Skin epidermis (tissue), 12 donors: Measurements from ENCODE around the gene LCLAT1.

Experiments used
- H3K27ac ChIP-seq, 21 experiments: fragments of 200-600 bp; sonication (generic) in 11 of 21; one replicate each; pipeline ENCODE4 v1.5.0; 2020; ENCODE audit warnings: mild to moderate bottlenecking in 3 of 21, inconsistent platforms in 2 of 21, moderate library complexity in 2 of 21
- H3K4me3 ChIP-seq, 7 experiments: fragments of 200-600 bp; sonication (generic) in 2 of 7; one replicate each; pipeline ENCODE4 v1.5.0; 2020; ENCODE audit warnings: inconsistent platforms in 2 of 7, mild to moderate bottlenecking in 2 of 7, moderate library complexity in 1 of 7

LCLAT1 gene

DNA sequence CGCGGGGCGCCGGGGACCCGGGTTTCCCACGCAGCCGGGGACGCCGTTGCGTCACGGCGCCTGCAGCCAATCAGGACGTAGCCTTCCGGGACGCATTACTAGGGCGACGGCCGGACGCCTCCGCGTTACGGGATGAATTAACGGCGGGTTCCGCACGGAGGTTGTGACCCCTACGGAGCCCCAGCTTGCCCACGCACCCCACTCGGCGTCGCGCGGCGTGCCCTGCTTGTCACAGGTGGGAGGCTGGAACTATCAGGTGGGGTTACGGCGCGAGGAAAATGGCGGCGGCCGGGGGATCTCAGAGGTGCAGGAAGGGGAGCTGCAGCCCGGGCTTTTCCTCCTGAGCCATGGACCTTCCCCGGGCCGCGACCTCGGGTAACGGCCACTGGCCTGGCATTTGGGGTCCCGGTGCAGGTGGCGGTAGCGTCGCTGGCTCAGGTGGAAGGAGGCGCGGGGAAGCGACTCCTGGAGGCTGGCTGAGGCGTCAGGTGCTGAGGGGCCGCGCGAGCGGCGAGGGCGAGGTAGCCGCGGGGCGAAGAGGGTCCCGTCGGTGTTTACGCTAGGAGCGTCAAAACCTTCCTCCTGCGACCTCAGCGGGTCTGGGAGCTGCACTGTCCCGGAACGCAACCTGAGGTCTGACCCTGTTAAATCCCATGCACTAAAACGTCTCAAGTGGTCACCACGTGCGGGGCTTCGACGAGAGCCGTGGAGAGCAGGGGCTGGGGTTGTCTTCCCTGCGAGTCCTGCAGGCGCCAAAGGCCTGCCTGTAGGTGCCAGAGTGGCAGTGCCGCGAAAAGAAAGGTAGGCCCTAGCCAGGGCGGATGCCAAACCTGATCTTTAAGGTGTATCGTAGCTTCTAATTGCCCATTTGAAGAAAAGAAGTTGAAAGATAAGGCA lies at the start of gene LCLAT1:
Gene LCLAT1, plus strand, starts transcription at position 98 of the 897 bp plus-strand sequence. CDS start 78,345 bp downstream, outside the sequence.
- H3K27ac ChIP-seq = peak within 1 kb of the TSS in 20 of 21 experiments; percentile 56 to 93 (median 81)

DNA sequence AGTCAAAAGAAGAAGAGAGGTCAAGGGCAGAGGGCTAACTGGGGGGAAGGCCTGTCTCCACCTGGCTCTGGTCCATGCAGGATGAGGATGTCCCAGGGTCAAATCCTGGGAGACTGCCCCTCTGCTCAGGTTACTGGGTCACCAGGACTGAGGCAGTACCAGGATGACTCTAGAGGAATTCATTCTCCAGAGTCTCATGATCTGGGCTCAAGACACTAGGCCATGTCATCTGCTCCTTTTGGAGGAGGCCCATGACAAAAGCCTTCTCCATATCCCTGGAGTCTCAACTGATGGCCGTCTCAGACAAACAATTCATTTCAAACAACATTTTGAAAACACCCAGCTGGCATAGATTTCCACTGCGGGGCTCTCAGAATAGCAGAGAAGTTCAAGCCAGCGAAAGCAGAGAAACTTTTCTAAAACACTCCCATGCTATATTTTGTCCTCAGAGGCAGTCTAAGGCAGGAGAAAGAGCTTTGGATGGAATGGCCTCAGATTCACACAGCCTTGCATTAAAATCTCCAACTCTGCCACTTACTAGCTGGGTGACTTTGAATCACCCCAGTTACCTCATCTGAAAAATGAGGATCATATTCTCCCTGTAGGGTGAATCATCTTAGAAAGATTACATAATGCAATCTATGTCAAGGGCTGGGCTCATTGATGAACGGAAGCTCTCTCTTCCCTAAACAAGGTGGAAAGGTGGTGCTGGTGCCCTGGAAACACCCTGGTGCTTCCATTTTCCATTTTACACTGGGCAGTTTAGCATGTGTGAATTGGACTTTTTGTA lies 48.8 kb upstream of the LCLAT1 start:
- Histone ChIP-seq H3K27ac (no peak overlapping the region), H3K4me3 (no peak overlapping the region)

More for the DNA sequence above, at the start of gene LCLAT1:
- H3K4me3 ChIP-seq = peak within 1 kb of the TSS; percentile 72 to 97 (median 90)

DNA sequence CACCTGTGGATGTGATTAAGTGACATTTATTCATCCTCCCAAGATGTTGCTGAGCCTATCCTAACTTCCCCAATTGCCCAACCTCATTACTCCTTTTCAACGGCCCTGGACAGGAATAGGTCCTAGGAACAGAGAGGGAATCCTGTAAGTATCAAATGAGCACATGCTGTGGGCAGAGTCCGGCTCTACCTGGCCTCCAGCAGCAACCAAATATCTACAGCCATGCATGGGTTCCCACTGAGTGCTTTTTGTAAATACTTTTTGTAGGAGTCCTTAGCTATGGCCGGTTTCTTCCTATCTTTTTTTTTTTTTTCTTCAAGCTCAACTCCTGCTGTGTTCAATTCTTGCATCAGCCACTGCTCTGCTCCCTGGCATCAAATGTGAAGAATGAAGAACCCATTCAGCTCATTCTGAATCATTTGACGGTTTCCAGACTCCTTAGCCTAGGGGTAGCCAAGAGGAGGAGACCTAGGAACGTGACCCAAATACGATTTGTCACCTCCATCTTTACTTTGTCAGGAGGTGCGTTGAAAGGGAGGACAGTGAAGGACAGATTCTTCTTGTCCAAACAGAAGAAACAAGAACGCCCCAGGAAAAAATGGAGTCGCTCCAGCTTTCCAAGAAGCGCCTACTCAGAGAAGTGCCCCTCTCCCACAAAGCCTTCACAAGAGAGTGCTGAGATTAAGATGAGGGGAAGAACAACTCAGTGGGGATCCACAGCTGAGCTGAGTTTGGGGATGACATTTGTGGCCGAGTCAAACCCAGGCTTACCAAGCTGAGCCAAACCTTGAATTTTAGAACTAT lies 46.7 kb upstream of the LCLAT1 start:
- H3K27ac ChIP-seq = peak overlapping the region in 1 of 21 experiments; percentile 2
- no peak overlapping the region for H3K4me3 ChIP-seq

DNA sequence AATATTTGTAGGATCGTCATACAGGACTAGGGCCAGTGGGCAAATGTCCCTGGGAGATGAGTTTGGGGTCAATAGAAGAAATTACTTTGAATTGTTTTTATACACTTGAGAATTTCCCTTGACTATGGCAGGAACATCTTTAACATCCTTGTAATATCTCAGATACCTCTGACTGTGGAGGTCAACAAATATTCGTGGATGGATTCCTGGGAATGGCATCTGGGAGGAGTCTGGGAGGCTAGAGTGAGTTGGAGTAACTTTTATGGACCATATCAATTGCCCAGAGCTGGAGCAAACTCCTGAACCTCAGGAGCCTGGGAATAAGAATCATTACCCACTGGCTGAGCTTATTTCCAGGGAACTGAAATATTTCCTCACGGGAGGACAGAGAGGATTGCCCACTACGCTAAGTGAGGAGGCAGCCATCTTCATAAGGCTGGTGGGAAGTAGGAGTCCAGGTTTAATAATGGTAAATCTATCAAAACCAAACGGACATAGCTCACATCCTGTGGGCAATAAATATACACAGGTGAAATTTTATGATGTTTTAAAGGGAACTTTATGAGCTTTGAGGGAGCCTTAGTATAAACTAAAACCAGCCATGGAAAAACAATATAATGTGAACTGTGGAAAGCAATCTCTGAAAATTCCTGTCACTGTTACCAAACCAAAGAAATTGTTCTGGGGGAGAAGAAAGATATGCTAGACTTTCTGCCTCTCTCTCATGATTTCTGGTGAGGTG lies 44.4 kb upstream of the LCLAT1 start:
- H3K4me3 ChIP-seq = no peak overlapping the region
- no peak overlapping the region for H3K27ac ChIP-seq

DNA sequence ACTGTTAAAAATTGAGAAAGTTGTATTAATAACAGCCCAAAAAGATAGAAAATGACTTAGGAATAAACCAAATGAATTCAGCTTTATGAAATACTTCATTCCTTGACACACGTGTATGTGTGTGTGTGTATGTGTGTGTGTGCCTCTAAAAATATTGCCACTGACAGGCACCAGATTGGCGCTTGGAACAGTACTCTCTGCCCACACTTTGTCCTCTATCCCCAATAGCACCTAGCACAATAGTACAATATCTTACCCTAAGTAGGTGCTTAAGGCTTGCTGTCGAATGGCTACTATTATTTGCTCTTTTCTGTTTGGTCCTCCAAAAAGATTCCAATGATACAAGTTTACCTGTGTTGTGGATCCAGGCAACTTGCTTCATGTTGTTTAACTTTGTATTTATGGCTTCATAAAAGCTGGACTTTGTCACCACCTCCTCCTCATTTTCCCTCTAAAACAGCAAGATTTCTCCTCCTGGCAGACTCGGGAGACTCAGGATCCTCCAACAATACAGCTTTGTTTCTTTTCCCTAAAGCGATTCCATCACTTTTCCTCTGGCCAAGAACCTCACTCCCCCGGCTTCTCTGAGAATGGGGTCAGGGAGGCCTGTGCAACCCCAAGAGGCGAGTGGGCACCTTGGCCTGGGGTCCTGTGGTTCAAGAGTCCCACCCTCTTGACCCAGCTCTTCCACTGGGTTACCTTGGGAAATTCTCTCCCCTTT lies 43.3 kb upstream of the LCLAT1 start:
- Histone ChIP-seq H3K4me3 (no peak overlapping the region), H3K27ac (peak overlapping the region in 5 of 21 experiments; percentile 27 to 65 (median 54))

DNA sequence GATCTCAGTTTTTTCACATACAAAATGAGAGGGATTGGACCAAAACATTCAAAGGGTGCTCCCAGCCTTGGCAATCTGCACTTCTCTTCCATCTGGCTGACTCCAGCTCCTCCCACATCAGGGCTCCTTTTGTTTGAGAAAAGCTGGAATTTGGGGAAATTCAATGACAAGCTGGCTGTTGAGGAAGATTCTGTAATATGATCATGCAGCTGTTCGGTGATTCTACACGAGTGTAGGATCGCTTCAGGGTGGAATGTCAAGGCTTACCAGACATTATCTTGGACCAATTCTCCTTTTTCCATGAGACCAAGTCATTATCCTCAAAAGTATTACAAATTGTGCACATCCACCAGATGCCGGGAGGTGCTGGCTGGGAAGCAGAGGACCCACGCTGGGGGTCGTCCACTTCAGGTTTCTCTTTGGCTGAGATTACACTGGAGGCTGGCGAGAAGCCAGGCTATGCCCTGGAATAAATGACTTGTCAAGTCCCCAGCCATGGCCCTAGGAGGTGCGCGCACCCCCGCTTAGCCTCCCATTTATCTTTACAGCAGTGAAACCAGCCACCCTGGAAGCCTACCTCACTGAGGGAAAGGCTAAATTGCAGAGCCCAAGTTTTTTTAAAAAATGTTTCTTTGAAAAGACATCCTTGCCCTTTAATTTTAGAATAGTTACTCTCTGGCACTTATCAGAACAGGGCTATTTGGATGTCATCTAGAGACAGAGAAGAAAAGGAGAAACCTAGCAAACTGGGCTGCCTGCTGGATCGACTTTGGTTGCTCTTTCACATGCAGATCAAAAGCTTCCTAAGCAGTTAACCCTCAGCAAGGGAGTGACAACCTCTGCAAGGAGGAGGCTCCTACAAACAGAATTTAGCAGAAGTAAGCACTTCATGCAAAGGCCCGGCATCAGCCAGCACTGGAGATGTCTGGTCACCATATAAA lies 42.5 kb upstream of the LCLAT1 start:
- Histone ChIP-seq H3K4me3 (no peak overlapping the region), H3K27ac (peak overlapping the region in 5 of 21 experiments; percentile 27 to 65 (median 54))

GRCh38 chr2:30405260-30405605 lies 41.8 kb upstream of the LCLAT1 start:
- no peak overlapping the region for H3K4me3 ChIP-seq
- peak overlapping the region in 2 of 21 experiments; percentile 27 to 37 for H3K27ac ChIP-seq

GRCh38 chr2:30406853-30407252 lies 40.2 kb upstream of the LCLAT1 start:
- Histone ChIP-seq H3K27ac (no peak overlapping the region), H3K4me3 (no peak overlapping the region)

DNA sequence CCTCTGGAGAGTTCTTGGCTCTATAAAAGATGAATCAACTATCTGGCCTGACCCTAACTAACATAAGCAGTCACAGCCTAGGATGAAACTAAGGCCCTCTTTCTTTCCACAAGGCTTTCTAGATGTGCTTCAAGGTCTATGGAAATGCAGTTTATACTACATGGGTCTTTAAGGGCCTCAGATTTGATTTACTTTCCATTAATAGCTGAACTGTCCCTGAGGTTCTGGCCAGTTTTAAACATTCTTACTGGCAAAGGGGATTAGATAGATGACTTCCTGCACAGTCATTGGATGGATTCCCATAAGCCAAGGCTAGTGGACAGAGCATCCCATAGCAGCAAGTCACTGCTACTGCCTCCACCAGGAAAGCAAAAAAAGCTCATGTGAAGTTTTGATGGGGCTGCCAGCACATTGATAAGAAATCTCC lies 38.1 kb upstream of the LCLAT1 start:
- Histone ChIP-seq H3K4me3 (no peak overlapping the region), H3K27ac (peak overlapping the region in 6 of 21 experiments; percentile 15 to 61 (median 40))

DNA sequence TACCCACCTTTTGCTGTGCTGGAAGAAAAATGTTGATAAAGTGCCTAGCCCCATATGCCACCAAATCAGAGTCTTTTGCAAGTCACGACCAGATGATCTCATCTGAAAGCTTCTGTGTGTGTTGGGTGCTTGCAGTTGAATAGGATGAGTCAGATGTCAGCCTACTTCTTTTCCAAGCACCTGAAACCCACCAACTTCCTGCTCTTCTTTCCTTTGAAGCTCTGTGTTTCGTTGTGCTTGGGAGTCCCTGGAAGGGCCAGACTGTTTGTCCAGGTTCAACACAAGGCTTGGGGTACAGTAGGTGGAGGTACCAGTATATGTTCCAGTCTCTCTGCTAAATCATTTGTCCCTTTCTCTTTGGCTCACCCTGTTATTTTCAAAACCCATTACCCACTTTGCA lies 36.8 kb upstream of the LCLAT1 start:
- H3K27ac ChIP-seq = peak overlapping the region in 2 of 21 experiments; percentile 36 to 39
- no peak overlapping the region for H3K4me3 ChIP-seq

- Histone ChIP-seq H3K27ac (peak overlapping the region in 6 of 21 experiments; percentile 12 to 66 (median 53)), H3K4me3 (no peak overlapping the region)
Measured at GRCh38 chr2:30412047-30412683, 34.9 kb upstream of the LCLAT1 start.

GRCh38 chr2:30412684-30413570 lies 34.1 kb upstream of the LCLAT1 start:
- Histone ChIP-seq H3K4me3 (no peak overlapping the region), H3K27ac (peak overlapping the region in 11 of 21 experiments; percentile 10 to 66 (median 44))

- H3K4me3 ChIP-seq = no peak overlapping the region
- H3K27ac ChIP-seq = no peak overlapping the region
Measured at GRCh38 chr2:30414961-30415360, 32.1 kb upstream of the LCLAT1 start.

GRCh38 chr2:30417253-30417652 lies 29.8 kb upstream of the LCLAT1 start:
- Histone ChIP-seq H3K27ac (peak overlapping the region in 8 of 21 experiments; percentile 2 to 61 (median 32)), H3K4me3 (no peak overlapping the region)

DNA sequence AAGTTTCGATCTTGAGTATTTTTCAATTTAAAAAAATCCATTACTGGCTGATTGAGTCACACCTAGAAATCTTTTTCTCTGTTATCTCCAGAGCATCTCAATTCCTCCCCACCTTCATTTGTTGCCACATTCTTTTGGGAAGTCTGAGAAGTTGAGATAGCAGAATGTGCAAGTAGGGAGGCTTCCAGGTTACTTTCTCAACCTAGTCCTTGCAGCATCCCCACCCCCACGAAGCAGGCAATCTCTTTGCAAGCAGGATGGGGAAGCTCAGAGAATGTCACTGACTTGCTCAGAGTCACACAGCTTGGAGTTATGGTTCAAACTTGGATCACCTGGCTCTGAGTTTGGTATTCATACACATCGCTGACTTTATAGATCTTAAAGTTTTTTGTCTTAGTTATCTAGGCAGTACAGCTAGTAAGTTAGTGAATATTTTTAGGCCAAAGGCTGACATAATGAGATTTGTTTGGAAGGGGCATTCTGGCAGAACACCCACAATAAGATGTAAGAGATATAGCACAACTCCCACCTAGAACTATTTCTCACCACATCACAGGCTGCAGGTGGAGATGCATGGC lies 25.9 kb upstream of the LCLAT1 start:
- no peak overlapping the region for H3K4me3 ChIP-seq
- H3K27ac ChIP-seq = peak overlapping the region in 19 of 21 experiments; percentile 23 to 90 (median 70)
